ENCODE results near the gene NINJ1.

DNA sequence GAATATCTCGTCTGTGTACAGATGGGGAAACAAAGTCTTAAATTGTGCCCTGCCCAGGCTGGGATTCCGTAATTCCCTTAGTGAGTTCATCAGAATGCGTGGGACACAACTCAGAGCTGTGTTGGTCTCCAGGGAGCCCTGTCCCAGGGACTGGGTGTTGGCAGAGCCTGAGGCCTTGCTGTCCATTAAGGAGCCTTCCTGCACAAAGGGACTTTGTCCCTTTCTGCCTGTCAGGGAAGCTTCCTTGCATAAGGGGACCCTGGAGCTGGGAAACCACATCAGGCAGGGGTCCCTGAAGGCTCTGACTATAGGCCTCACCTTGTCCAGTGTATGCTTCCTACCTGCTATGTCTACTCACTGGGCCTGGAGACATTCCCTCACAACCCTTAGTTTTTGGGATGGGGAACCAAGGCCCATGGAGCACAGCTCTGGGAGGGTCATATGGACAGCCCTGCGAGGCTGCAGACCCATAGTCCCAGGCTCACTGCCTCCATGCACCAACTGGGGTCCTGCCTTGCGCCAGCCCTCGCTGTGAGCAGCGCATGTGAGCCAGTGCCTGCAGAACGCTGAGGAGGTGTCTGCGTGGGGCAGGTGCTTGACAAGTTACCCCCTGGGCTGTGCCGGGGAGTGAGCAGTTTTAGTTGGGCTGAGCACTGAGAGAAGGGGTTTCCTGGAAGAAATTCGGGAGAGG, 36.4 kb downstream of the NINJ1 start:
- TF ChIP-seq, protein P1, sequence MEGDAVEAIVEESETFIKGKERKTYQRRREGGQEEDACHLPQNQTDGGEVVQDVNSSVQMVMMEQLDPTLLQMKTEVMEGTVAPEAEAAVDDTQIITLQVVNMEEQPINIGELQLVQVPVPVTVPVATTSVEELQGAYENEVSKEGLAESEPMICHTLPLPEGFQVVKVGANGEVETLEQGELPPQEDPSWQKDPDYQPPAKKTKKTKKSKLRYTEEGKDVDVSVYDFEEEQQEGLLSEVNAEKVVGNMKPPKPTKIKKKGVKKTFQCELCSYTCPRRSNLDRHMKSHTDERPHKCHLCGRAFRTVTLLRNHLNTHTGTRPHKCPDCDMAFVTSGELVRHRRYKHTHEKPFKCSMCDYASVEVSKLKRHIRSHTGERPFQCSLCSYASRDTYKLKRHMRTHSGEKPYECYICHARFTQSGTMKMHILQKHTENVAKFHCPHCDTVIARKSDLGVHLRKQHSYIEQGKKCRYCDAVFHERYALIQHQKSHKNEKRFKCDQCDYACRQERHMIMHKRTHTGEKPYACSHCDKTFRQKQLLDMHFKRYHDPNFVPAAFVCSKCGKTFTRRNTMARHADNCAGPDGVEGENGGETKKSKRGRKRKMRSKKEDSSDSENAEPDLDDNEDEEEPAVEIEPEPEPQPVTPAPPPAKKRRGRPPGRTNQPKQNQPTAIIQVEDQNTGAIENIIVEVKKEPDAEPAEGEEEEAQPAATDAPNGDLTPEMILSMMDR (IDR thresholded peaks at IDR 0.05) = no peak
- TF ChIP-seq EZH2phosphoT487 (IDR thresholded peaks at IDR 0.05) (no peak), EZH2 (IDR thresholded peaks at IDR 0.05) (no peak)

Data from neural progenitor cell (in vitro differentiated cells).